ENCODE measurements around the gene MTR. TPM values are rescaled to one million over a fixed set of nuclear protein-coding genes. Genes with fewer than 3 reads are reported as not detected.
A peak's percentile ranks its signal among the peaks of the same experiment; 100 is the strongest.

Gene MTR
- total and polyA plus RNA-seq, 2 experiments from 2014 or later = 23.9 to 61.7 TPM

DNA sequence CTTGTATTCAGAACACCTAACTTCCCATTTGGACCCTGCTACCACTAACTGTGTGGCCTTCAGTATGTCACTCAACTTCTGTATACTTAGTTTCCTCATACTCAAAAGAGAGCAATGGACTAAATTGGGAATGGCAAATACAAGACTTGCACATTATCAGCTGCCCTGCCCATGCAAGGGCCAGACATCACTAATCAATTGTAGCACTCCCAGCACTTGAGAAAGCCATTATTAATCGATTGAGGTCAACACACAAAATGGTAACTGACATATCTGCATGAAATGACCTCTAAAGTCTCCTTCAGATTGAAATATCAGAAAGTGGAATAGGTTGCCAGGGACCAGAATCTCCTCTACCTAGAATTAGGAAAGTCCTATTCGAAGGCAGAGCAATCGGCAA lies 149.9 kb downstream of the MTR start:
- Histone ChIP-seq H3K9me3 (ENCODE audit: low read depth) (no peaks in the 10 kb centered on the region), H3K27ac (no peak overlapping the region), H3K36me3 (no peaks in the 10 kb centered on the region), H3K4me1 (ENCODE audit: low read depth) (peaks cover 6% of the 10 kb centered on the region), H3K27me3 (no peaks in the 10 kb centered on the region), H3K4me3 (no peak overlapping the region)
- TF ChIP-seq, protein P1, sequence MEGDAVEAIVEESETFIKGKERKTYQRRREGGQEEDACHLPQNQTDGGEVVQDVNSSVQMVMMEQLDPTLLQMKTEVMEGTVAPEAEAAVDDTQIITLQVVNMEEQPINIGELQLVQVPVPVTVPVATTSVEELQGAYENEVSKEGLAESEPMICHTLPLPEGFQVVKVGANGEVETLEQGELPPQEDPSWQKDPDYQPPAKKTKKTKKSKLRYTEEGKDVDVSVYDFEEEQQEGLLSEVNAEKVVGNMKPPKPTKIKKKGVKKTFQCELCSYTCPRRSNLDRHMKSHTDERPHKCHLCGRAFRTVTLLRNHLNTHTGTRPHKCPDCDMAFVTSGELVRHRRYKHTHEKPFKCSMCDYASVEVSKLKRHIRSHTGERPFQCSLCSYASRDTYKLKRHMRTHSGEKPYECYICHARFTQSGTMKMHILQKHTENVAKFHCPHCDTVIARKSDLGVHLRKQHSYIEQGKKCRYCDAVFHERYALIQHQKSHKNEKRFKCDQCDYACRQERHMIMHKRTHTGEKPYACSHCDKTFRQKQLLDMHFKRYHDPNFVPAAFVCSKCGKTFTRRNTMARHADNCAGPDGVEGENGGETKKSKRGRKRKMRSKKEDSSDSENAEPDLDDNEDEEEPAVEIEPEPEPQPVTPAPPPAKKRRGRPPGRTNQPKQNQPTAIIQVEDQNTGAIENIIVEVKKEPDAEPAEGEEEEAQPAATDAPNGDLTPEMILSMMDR (IDR thresholded peaks at IDR 0.05; ENCODE audit: low read depth, low read length) = no peak
- no peak for DNase-seq (ENCODE audit: low read depth in 1 of 2, low spot score in 1 of 2)

DNA sequence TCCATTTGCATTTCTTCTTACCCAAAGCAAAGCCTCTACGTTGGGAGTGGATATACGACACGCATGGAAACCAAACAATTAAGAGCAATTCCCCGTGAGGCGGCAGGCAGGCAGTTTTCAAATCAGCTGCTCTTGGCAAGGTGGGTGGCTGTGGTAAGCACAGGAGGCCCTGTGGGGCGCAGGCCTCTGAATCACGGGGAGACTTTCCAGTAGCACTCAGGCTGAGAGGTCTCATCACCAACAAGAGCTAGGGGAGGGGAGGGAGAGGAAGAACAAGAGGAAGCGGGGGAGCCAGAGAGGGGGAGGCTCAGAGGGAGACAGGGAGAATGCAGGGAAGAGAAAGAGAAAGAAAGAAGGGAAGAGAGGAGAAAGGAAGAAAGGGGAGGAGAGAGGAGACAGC lies 152.7 kb downstream of the MTR start:
- H3K27me3 ChIP-seq = no peaks in the 10 kb centered on the region
- H3K9me3 ChIP-seq (ENCODE audit: low read depth) = no peaks in the 10 kb centered on the region
- H3K4me3 ChIP-seq = no peak overlapping the region
- peaks cover 21% of the 10 kb centered on the region for H3K4me1 ChIP-seq (ENCODE audit: low read depth)
- TF ChIP-seq, protein P1 (IDR thresholded peaks at IDR 0.05; ENCODE audit: low read depth, low read length) = no peak
- no peak overlapping the region for H3K27ac ChIP-seq
- no peaks in the 10 kb centered on the region for H3K36me3 ChIP-seq
- peak in 1 of 2 donors; percentile 5 for DNase-seq (ENCODE audit: low read depth in 1 of 2, low spot score in 1 of 2)

DNA sequence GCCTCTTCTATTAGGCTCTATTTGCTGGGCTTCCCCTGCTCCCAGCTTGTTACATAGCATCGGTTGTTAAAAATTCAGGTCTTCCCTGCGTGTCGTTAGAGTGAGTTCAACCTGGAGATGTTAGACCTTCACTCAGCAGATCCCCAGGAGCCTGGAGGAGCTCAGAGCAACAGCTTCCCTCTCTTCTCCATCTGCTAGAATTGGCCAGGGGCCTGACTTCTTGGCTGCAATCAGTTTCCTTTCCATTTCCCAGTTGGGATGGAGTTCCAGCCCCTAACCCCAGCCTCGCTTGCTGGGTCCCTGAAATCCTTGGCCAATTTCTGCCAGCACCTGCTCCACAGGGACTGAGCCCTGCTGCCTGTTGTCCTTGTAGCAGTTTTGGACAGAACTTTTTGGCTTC lies 153.3 kb downstream of the MTR start:
- Histone ChIP-seq H3K9me3 (ENCODE audit: low read depth) (no peaks in the 10 kb centered on the region), H3K4me3 (no peak overlapping the region), H3K4me1 (ENCODE audit: low read depth) (peaks cover 26% of the 10 kb centered on the region), H3K27ac (no peak overlapping the region), H3K36me3 (no peaks in the 10 kb centered on the region), H3K27me3 (no peaks in the 10 kb centered on the region)
- TF ChIP-seq, protein P1 (IDR thresholded peaks at IDR 0.05; ENCODE audit: low read depth, low read length) = no peak
- DNase-seq (ENCODE audit: low read depth in 1 of 2, low spot score in 1 of 2) = no peak

DNA sequence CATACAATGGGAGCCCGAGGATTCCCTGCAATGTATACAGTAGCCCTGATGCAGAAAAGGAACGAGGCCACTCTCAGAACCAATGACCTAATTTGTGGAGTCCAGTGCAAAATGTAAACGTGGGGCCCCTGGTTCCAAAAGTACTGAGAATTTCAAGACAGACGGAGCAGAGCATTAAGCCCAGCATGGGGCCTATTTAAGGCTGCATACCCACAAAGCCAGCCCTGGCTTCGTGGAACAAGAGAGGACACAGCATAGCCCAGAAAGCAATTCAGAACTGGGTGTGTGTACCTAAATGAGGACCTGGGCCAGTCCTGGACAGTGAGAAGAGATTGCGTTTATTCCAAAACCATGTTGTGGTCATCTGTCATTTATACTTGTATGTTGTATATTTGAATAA lies 153.9 kb downstream of the MTR start:
- no peak overlapping the region for H3K4me3 ChIP-seq
- H3K27me3 ChIP-seq = no peaks in the 10 kb centered on the region
- no peak overlapping the region for H3K27ac ChIP-seq
- H3K4me1 ChIP-seq (ENCODE audit: low read depth) = peaks cover 30% of the 10 kb centered on the region
- H3K9me3 ChIP-seq (ENCODE audit: low read depth) = no peaks in the 10 kb centered on the region
- TF ChIP-seq, protein P1 (IDR thresholded peaks at IDR 0.05; ENCODE audit: low read depth, low read length) = no peak
- no peak for DNase-seq (ENCODE audit: low read depth in 1 of 2, low spot score in 1 of 2)
- no peaks in the 10 kb centered on the region for H3K36me3 ChIP-seq

DNA sequence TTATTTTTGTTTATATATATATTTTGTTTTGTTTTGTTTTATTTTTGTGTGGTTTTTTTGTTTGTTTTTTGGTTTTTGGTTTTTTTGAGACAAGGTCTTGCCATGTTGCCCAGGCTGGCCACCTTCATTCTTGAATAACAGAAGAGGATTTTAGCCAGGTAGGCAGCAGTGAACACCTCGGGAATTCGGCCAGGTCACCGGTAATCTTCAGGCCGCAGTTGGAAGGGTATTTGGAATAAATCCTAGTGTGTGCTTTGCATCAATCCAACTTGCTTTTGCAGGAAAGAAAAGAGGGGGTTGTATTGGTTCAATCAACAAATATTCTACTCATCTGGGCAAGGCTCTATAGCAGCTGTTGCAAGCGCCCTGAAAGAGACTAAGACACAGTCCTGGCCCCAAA lies 155.3 kb downstream of the MTR start:
- Histone ChIP-seq H3K27me3 (no peaks in the 10 kb centered on the region), H3K9me3 (ENCODE audit: low read depth) (no peaks in the 10 kb centered on the region), H3K4me1 (ENCODE audit: low read depth) (peaks cover 30% of the 10 kb centered on the region), H3K36me3 (no peaks in the 10 kb centered on the region), H3K27ac (no peak overlapping the region), H3K4me3 (no peak overlapping the region)
- TF ChIP-seq, protein P1 (IDR thresholded peaks at IDR 0.05; ENCODE audit: low read depth, low read length) = no peak
- DNase-seq (ENCODE audit: low read depth in 1 of 2, low spot score in 1 of 2) = no peak

DNA sequence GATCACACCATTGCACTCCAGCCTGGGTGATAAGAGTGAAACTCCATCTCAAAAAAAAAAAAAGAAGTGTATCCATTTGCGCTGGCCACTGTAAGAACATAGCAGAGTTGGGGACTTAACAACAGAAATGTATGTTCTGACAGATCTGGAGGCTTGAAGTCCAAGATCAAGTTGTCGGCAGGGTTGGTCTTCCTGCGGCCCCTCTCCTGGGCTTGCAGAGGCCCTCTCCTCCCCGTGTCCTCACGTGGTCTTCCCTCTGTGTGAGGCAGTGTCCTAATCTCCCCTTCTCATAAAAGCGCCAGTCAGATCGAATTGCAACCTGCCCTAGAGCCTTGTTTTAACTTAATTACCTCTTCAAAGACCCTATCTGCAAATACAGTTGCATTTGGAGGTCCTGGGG lies 156.6 kb downstream of the MTR start:
- TF ChIP-seq, protein P1 (IDR thresholded peaks at IDR 0.05; ENCODE audit: low read depth, low read length) = no peak
- Histone ChIP-seq H3K27me3 (no peaks in the 10 kb centered on the region), H3K27ac (peak overlapping the region; percentile 95), H3K9me3 (ENCODE audit: low read depth) (no peaks in the 10 kb centered on the region), H3K4me3 (no peak overlapping the region), H3K36me3 (no peaks in the 10 kb centered on the region), H3K4me1 (ENCODE audit: low read depth) (peaks cover 30% of the 10 kb centered on the region)
- peak in 1 of 2 donors; percentile 8 for DNase-seq (ENCODE audit: low read depth in 1 of 2, low spot score in 1 of 2)
